Left cardiac atrium (tissue), 4 donors: ENCODE results near the gene CISD2. TPM values are rescaled to one million over a fixed set of nuclear protein-coding genes. Genes with fewer than 3 reads are reported as not detected.
"Not testable (repeated sequence)": the region's sequence is repeated elsewhere in the genome, so short reads cannot be mapped to it uniquely, and the experiment has no call there.

ENCODE experiments used
- ATAC-seq, 2 donors: fragments of 200-7000 bp; cut with Tn5 transposase; one replicate each; pipeline ENCODE4 v1.9.1; 2020; ENCODE audit warnings: mild to moderate bottlenecking in 2 of 2, moderate library complexity in 2 of 2
- DNase-seq: peaks from one replicate; pipeline ENCODE4 v3.0.0-alpha.2; 2020
- intact Hi-C, 2 donors: fragments of 100-400 bp; cut with DNase I; formaldehyde crosslinking; loops; one replicate each; pipeline versions ENCODE4 v1.14.1 to v1.15.1; 2022 to 2023
- total RNA-seq, 2 donors: library from RNA; stranded (reverse); fragmentation: NEBNext Ultra II Directional; extraction: Animal tissue kit (Norgen Biotek cat#: 25700); gene quantifications; one replicate each; pipeline ENCODE4 v1.2.1, GENCODE V29; 2021
- donor health status: DM: no; HTN: yes; CAD: no.
- donor health status: DM: no; HTN: yes; CAD: no; lungs with severe emphysema.
- donor health status: DM: yes; HTN: yes; CAD: no.
- donor health status: Dilated cardiomyopathy.

The CISD2 gene
- total RNA-seq, 2 donors from 2014 or later, result 18.5 to 20.0 TPM

DNA sequence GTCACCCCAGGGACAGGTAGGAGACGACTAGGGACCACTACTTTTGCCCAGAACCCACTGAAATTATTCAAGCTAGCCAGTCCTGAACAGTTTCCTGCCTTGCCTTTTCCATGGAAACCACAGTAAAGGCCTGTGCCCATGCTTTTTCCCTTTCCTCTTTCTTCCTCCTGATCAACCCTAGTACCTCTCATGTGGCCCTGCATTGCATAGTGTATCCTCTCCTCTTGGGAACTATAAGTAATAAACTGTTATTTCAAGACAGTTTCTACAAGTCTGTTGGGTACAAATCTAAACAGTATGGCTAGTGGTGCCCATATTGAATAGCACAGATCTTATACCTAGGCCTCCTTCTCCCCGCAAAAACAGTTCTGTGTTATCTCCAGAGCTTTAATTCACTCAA, 14.5 kb downstream of the CISD2 start:
- intact Hi-C loops, result no loop called here
- ATAC-seq (no peak), DNase-seq (no peak)

- ATAC-seq, DNase-seq, intact Hi-C loops: not testable (repeated sequence)
These were observed 19.8 kb downstream of the CISD2 start for GRCh38 chr4:102888570-102888969.

DNA sequence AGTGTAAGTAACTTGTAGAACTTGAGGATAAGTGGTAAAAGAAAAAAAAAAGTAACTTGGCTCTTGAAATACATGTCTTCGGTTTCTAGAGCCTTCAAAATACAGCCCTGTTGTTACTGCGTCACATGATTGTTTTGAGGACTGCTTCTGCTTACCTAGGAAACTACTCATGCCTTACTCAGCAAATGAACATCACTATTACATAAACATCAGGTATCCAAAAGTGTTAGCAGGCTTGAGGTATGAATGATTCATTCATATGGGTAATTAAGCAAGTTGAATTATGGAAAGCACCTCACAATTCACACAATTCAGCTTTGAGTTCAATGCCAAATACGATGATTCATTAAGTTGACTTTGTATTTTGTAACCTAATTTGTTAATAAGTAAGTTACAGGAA, 21.1 kb downstream of the CISD2 start:
- ATAC-seq, DNase-seq: not testable (repeated sequence)

DNA sequence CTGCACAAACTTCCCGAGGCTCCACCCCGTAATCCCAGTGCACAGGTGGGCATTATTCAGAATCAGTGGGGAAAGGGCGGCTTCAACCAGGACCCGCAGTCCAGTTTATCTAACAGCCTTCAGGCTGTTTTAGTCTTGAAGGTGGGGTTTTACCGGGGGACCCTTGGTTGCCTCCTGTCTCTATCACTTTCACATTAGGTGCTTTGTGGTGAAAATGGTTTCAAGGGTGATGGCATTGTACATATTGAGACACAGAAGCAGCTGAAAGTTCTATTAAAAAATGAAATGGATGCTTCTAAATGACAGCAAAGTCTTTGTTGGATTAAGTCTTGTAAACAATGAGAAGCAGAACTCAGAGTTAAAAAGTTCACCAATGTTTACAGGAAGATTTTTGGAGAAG, 27.8 kb downstream of the CISD2 start:
- intact Hi-C loops, DNase-seq, ATAC-seq: not testable (repeated sequence)

More for the DNA sequence above, 21.1 kb downstream of the CISD2 start:
- intact Hi-C loops, result not testable (repeated sequence)

GRCh38 chr4:102897610-102898009, 28.8 kb downstream of the CISD2 start:
- ATAC-seq, intact Hi-C loops: not testable (repeated sequence)

GRCh38 chr4:102901804-102902203, 33.0 kb downstream of the CISD2 start:
- intact Hi-C loops, result no loop called here
- ATAC-seq (no peak), DNase-seq (no peak)

More at GRCh38 chr4:102897610-102898009, 28.8 kb downstream of the CISD2 start:
- DNase-seq, result not testable (repeated sequence)

DNA sequence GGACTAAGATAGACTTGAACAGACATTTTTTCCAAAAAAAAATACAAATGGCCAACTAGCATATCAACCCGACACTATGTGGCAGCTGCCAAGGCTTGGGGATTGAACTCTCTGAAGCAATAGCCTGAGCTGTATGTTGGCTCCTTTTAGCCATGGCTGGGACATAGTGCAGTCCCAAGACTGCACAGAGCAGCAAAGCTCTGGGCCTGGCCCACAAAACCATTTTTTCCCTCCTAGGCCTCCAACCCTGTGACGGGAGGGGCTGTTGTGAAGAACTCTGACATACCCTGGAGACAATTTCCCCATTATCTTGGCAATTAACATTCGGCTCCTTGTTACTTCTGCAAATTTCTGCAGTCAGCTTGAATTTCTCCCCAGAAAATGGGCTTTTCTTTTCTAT, 50.1 kb downstream of the CISD2 start:
- intact Hi-C loops, result no loop called here
- DNase-seq (no peak), ATAC-seq (no peak)

DNA sequence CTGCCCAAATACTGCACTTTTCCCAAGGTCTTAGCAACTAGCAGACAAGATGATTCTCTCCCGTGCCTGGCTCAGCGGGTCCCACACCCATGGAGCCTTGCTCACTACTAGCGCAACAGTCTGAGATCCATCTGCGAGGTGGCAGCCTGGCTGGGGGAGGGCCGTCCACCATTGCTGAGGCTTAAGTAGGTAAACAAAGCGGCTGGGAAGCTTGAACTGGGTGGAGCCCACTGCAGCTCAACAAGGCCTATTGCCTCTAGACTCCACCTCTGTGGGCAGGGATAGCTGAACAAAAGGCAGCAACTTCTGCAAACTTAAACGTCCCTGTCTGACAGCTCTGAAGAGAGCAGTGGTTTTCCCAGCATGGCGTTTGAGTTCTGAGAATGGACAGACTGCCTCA, 50.9 kb downstream of the CISD2 start:
- intact Hi-C loops, ATAC-seq, DNase-seq: not testable (repeated sequence)

DNA sequence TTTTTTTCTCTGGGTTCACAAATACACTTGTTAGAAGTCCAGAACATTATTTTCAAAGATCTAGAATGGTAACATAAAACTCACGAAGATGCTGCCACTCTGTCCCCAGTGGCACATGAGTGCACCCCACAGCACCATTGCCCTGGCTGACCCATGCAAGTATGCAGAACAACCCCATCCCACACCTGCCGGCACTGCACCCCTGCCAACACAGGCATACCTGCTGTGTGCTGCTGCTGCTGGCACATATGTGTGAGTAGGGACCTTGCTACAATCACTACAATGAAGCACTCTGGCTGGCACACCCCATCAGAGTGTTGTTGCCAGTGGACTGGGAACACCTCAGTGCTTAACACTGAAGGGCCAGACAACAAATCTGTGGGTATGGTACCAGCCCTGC, 66.9 kb downstream of the CISD2 start:
- intact Hi-C loops, result no loop called here
- no peak for ATAC-seq
- no peak for DNase-seq

GRCh38 chr4:102938063-102938462, 69.3 kb downstream of the CISD2 start:
- DNase-seq, ATAC-seq, intact Hi-C loops: not testable (repeated sequence)

Other genes with a start within 250 kb of the CISD2 start
- gene MANBA, start 108.0 kb upstream of the CISD2 start, total RNA-seq, result 10 to 100 TPM; 22.2 to 26.8 TPM
- 100 to 1,000 TPM; 233 to 294 TPM for gene UBE2D3, start 41.4 kb upstream of the CISD2 start, total RNA-seq
- gene SLC9B1, start 150.7 kb downstream of the CISD2 start, total RNA-seq, result 1 to 10 TPM; 1.0 to 1.1 TPM
- gene SLC9B2, start 207.8 kb downstream of the CISD2 start, total RNA-seq, result 10 to 100 TPM in 1 of 2 donors, 1 to 10 TPM in 1; 4.9 to 11.5 TPM
- gene BDH2, start 230.8 kb downstream of the CISD2 start, total RNA-seq, result 10 to 100 TPM; 28.0 to 36.7 TPM